Activated CD4-positive, alpha-beta memory T cell treated with anti-CD3 and anti-CD28 coated beads, Interleukin-2, amount 10 ng/mL, durations not matched to agents 7 days and 5 days (primary cell): ENCODE results near the gene MED15. TPM values are rescaled to one million over a fixed set of nuclear protein-coding genes. Genes with fewer than 3 reads are reported as not detected.
"Not testable (repeated sequence)": the region's sequence is repeated elsewhere in the genome, so short reads cannot be mapped to it uniquely, and the experiment has no call there.

Experiments used
- CTCF ChIA-PET: fragments of 350-600 bp; sonication (Branson Sonifier 250); formaldehyde crosslinking; loops from one replicate; lab custom pipeline; 2021; ENCODE audit warnings: antibody characterized with exemption, inconsistent platforms; lab: Charles Lee
- POLR2A ChIA-PET: fragments of 350-600 bp; sonication (Branson Sonifier 250); formaldehyde crosslinking; loops from one replicate; lab custom pipeline; 2021; ENCODE audit warnings: antibody characterized with exemption; lab: Charles Lee
- DNase-seq: peaks from one replicate; pipeline ENCODE4 v3.0.0-alpha.2; 2020
- H3K27ac Mint-ChIP-seq: one replicate; pipeline ENCODE4 v1.8.0; 2021; ENCODE audit warnings: mild to moderate bottlenecking, mixed read lengths
- H3K27me3 Mint-ChIP-seq: one replicate; pipeline ENCODE4 v1.8.0; 2021; ENCODE audit warnings: mixed read lengths
- H3K36me3 Mint-ChIP-seq: one replicate; pipeline ENCODE4 v1.8.0; 2021; ENCODE audit warnings: low read depth, mixed read lengths
- H3K4me1 Mint-ChIP-seq: one replicate; pipeline ENCODE4 v1.8.0; 2021; ENCODE audit warnings: mixed read lengths
- H3K4me3 Mint-ChIP-seq: one replicate; pipeline ENCODE4 v1.8.0; 2021; ENCODE audit warnings: mild to moderate bottlenecking, mixed read lengths
- H3K9me3 Mint-ChIP-seq: one replicate; pipeline ENCODE4 v1.8.0; 2021; ENCODE audit warnings: mixed read lengths
- total RNA-seq, 2 experiments: library from RNA; stranded (reverse); gene quantifications; one replicate each; pipeline ENCODE4 v1.2.3, GENCODE V29; 2021

MED15 gene
- total RNA-seq, 2 experiments from 2014 or later, result 168 TPM

DNA sequence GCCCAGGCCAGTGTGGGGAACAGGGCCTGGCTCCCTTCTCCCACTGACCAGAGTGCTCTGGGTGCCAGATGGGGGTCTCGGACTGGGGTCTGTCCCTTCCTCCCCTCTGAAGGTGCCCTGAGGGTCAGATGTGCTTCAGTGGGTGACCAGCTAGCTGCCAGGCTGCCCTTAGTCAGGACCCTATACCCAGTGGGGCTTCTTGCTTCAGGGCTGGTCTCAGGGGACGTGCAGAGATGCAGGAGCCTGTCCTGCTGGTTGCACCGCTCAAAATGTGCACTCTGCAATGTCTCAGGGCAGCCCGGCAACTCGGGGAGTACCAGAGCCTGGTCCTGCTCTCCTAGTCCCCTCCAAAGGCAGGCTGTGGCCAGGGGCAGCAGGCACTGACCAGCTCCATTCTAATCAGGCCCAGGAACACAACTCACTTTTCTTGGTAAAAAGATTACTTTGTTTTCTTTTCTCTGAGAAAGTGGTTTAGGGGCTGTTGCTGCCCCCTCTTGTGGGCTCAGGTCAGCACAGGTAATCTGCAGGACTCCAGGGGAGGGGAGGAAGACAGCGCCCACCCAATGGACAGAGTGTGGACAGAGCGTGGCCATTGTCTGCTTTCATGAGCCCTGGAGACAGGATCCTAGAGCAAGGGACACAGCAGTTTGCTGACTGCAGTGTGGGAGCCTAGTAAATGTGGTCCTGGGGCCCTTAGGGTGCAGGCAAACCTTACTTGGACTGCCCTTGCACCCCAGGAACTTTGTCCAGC lies 80.9 kb downstream of the MED15 start:
- no peak overlapping the region for H3K27ac Mint-ChIP-seq
- no peak for DNase-seq
- H3K4me1 Mint-ChIP-seq, result no peaks in the 10 kb centered on the region
- POLR2A ChIA-PET, result interaction anchor here (0.5 to 1.0 kb wide), 2 partner anchors 12 to 21 kb away, joined by 3 read pairs; no protein-coding TSS in a partner anchor
- CTCF ChIA-PET, result no interaction called here
- no peak overlapping the region for H3K4me3 Mint-ChIP-seq
- H3K36me3 Mint-ChIP-seq, result peaks cover 14% of the 10 kb centered on the region
- no peaks in the 10 kb centered on the region for H3K9me3 Mint-ChIP-seq
- no peaks in the 10 kb centered on the region for H3K27me3 Mint-ChIP-seq

DNA sequence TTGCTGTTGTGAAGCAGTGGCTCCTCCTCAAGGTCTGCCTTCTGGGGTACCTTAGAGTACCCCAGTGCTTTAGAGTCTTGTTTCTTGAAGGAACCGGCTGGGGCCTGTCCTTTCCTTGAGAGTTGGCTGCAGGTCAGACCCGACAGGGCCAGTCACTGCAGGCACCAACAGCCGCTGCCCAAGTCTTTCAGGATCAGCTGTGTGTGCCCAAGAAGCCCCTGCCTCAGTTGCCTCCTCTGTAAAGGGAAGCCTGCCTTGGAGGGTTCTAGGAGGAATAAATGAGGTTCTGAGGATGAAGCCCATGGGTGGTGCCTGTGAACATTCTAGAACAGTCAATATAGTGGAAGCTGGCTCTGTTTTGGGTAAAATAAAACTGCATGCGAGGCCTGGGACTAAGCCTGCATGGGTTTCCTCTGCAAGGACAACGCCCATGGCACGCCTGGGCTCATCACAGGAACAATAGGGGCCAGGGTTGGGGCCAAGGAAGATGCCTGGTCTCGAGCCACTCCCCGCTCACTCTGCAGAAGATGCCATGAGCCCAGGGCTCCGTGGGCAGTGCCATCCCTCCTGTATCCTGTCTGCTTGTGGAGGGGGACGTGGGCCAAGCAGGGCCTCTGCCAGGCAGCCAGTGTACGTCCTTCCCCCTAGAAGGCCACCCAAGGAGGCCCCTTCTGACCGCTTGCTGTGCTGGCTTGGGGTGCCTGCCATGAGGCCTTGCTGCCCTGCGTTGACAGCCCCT lies 81.6 kb downstream of the MED15 start:
- CTCF ChIA-PET, result no interaction called here
- no peak overlapping the region for H3K27ac Mint-ChIP-seq
- H3K36me3 Mint-ChIP-seq, result peaks cover 9% of the 10 kb centered on the region
- no peaks in the 10 kb centered on the region for H3K4me1 Mint-ChIP-seq
- no peak overlapping the region for H3K4me3 Mint-ChIP-seq
- no peaks in the 10 kb centered on the region for H3K9me3 Mint-ChIP-seq
- DNase-seq, result no peak
- POLR2A ChIA-PET, result interaction anchor here (1.0 to 1.2 kb wide), 3 partner anchors 11 to 82 kb away, joined by 3 read pairs; partner anchors contain the start of gene MED15
- no peaks in the 10 kb centered on the region for H3K27me3 Mint-ChIP-seq

DNA sequence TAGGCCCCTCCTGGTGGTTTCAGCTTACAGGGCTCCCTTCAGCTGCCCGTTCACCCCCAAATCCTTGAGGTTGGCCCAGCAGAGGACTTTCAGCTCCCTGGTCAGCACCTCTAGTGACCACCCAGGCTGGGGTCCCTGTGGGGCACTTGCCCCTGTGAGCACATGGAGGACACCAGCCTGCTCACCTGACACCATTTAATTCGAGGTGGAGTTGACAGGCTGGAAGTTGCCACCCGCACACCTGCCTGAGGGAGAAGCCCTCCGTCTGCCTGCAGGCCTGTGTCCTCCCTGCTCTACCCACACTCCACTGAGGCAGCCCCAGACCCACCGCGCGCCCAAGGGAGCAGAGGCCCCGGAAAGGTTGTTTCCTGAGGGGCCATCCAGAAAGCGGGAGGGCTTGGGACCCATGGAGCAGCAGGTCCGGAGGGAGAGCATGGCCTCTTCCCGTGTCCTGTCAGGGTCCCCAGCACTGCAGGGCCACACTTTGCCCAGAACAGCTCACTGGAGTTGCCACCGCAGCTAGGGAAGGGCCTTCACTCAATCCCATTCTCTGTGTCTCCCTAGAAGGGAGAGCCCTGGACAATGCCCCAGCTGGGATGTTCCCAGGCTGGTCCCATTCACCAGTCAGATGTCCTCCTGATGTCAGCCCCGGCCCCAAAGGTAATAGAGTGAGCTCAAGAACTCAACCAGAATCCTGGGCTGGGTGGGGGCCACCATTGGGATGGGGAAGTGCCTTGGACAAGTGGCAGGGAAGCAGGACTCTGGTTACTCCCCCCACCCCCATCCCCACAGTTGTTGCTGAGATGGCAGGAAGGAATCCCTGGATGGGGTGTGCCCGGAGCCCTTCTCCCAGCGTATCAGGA lies 82.4 kb downstream of the MED15 start:
- Mint-ChIP-seq H3K4me1 (no peaks in the 10 kb centered on the region), H3K4me3 (no peak overlapping the region), H3K27me3 (no peaks in the 10 kb centered on the region), H3K9me3 (no peaks in the 10 kb centered on the region), H3K27ac (no peak overlapping the region), H3K36me3 (peaks cover 4% of the 10 kb centered on the region)
- no peak for DNase-seq
- POLR2A ChIA-PET, result interaction anchor here (1.2 kb wide), 2 partner anchors 19 to 83 kb away, joined by 3 read pairs; partner anchors contain the start of gene MED15
- CTCF ChIA-PET, result no interaction called here

DNA sequence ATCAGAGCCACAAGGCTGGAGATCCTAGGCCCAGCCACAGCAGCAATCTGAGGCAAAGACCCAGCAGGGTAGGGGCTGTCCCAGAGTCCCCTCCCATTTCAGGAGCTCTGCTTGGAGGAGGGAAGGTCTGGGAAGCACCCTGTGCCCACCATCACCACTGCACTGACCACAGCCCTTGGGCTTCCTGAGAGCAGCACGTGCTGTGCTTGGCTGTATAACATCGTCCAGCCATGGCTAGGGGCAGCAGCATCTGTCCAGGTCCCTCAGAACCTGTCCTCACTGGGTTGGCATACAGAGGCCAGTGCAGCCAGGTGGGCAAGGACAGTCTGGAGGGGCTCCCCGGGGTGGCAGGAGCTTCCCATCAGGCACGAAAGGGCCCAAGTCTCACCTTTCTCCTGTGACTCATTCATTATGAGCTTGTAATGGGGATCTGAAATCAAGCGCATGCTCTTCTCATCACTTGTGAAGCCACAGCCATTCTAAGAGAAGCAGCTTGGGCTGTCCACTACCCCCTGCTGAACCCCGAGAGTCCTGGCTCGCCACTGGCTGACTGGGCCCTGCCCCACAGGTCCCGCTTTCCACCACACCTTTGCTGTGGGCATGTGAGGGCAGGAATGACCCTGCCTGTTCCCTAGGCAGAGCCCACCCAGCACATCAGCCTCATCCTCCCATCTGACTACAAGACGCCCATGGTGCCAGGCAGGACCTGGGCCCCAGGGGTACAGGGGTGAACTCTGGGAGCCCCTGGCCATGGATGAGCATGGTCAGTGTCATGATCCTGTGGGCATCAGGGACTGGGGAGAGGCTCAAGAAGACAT lies 83.3 kb downstream of the MED15 start:
- Mint-ChIP-seq H3K4me1 (no peaks in the 10 kb centered on the region), H3K9me3 (no peaks in the 10 kb centered on the region), H3K36me3 (peaks cover 4% of the 10 kb centered on the region), H3K27ac (no peak overlapping the region), H3K4me3 (no peak overlapping the region), H3K27me3 (no peaks in the 10 kb centered on the region)
- CTCF ChIA-PET, result interaction anchor here (0.7 kb wide), 1 partner anchor 33 kb away, joined by 3 read pairs; no protein-coding TSS in a partner anchor
- POLR2A ChIA-PET, result interaction anchor here (0.8 kb wide), 1 partner anchor 173 kb away, joined by 3 read pairs; no protein-coding TSS in a partner anchor
- no peak for DNase-seq

DNA sequence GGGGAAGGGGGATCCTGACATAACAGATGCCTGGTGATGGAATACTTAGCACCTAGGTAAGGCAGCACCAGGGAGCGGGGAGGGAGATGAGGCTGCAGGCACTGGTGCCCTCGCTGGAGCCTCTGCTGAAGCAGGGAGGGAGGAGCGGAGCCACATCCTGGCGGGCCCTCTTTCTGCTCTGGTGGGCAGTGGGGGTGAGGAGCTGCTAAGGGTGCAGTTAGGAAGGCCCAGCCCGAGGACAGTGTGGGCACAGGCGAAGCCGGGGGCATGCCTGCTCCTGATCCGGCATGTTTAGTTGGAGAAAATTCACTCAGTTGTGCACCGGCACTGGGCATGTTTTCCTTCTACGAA lies 83.9 kb downstream of the MED15 start:
- ChIA-PET CTCF (interaction anchor here (0.7 kb wide), 1 partner anchor 33 kb away, joined by 3 read pairs; no protein-coding TSS in a partner anchor), POLR2A (interaction anchor here (0.8 kb wide), 1 partner anchor 173 kb away, joined by 3 read pairs; no protein-coding TSS in a partner anchor)
- H3K4me1 Mint-ChIP-seq, result no peaks in the 10 kb centered on the region
- H3K9me3 Mint-ChIP-seq, result no peaks in the 10 kb centered on the region
- no peaks in the 10 kb centered on the region for H3K27me3 Mint-ChIP-seq
- no peak for DNase-seq
- no peak overlapping the region for H3K4me3 Mint-ChIP-seq
- peaks cover 4% of the 10 kb centered on the region for H3K36me3 Mint-ChIP-seq
- H3K27ac Mint-ChIP-seq, result no peak overlapping the region

DNA sequence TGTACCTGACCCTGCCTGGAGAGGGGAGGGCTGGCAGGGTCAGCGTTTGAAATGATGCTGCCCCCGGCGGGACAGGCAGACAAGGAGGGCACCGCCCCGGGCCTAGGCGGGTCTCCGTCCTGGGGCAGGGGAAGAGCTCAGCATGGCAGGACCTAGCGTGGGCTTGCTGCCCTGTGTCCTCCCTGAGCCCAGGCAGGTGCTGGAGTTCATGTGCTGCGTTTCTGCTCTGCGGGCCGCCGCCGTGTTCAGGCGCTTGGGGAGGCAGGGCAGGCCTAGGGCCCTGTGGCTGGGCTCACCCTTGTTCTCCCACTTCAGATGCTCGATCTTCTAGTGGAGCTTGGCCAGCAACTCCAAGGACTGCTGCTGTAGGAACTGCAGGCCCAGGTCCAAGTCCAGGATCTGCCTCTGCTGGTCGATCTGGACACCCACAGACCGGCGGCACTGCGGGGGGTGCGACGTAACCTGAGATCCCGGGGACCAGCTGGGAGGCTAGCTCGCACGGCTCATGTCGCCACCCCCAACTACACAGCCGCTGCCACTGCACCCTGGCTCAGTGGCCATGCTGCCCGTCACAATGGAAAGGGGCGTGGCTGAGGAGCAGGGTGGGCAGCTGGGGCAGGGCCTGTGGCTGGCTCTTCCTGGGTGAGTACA lies 84.4 kb downstream of the MED15 start:
- H3K9me3 Mint-ChIP-seq, result no peaks in the 10 kb centered on the region
- no peak for DNase-seq
- H3K4me1 Mint-ChIP-seq, result no peaks in the 10 kb centered on the region
- no peaks in the 10 kb centered on the region for H3K27me3 Mint-ChIP-seq
- peaks cover 1% of the 10 kb centered on the region for H3K36me3 Mint-ChIP-seq
- ChIA-PET CTCF (no interaction called here), POLR2A (interaction anchor here (0.8 kb wide), 1 partner anchor 130 kb away, joined by 3 read pairs; no protein-coding TSS in a partner anchor)
- H3K27ac Mint-ChIP-seq, result no peak overlapping the region
- H3K4me3 Mint-ChIP-seq, result no peak overlapping the region

DNA sequence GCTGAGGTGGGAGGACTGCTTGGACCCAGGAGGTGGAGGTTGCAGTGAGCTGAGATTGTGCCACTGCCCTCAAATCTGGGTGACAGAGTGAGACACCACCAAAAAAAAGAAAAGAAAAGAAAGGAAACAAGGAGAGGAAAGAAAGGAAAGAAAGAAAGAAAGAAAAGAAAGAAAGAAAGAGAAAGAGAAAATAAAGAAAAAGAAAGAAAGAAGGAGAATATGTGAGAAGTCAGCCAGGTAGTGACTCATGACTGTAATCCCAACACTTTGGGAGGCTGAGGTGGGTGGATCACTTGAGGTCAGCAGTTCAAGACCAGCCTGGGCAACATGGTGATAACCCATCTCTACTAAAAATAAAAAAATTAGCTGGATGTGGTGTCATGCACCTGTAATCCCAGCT lies 86.6 kb downstream of the MED15 start:
- H3K36me3 Mint-ChIP-seq, H3K27me3 Mint-ChIP-seq, H3K4me1 Mint-ChIP-seq, H3K27ac Mint-ChIP-seq, DNase-seq, POLR2A ChIA-PET, H3K9me3 Mint-ChIP-seq, H3K4me3 Mint-ChIP-seq: not testable (repeated sequence)
- CTCF ChIA-PET, result interaction anchor here (0.6 kb wide), 1 partner anchor 277 kb away, joined by 3 read pairs; no protein-coding TSS in a partner anchor

DNA sequence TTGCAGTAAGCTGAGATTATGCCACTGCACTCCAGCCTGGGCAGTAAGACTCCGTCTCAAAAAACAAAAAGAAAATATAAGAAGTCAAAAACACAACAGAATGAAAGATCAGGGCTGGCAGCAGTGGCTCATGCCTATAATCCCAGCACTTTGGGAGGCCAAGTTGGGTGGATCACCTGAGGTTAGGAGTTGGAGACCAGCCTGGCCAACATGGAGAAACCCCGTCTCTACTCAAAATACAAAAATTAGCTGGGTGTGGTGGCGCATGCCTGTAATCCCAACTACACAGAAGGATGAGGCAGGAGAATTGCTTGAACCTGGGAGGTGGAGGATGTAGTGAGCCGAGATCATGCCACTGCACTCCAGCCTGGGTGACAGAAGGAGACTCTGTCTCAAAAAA lies 87.1 kb downstream of the MED15 start:
- DNase-seq, H3K27ac Mint-ChIP-seq, H3K4me3 Mint-ChIP-seq, H3K27me3 Mint-ChIP-seq, H3K4me1 Mint-ChIP-seq, H3K36me3 Mint-ChIP-seq, POLR2A ChIA-PET, H3K9me3 Mint-ChIP-seq: not testable (repeated sequence)
- CTCF ChIA-PET, result interaction anchor here (0.6 kb wide), 1 partner anchor 277 kb away, joined by 3 read pairs; no protein-coding TSS in a partner anchor

DNA sequence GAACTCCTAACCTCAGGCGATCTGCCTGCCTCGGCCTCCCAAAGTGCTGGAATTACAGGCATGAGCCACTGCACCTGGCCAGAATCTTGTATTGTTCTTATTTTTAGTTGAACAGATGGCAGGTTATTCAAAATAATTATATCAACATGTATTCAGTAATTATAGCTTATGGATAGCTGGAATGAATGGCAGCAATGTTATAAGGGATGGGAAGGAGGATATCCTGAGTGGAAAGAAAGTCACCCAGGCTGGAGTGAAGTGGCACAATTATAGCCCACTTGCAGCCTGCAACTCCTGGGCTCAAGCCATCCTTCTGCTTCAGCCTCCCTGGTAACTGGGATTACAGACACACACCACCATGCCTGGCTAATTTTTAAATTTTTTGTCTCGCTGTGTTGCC lies 88.1 kb downstream of the MED15 start:
- POLR2A ChIA-PET, result no interaction called here
- CTCF ChIA-PET, result no interaction called here
- Mint-ChIP-seq H3K27me3 (peaks cover 4% of the 10 kb centered on the region), H3K4me3 (no peak overlapping the region), H3K27ac (no peak overlapping the region), H3K36me3 (no peaks in the 10 kb centered on the region), H3K9me3 (no peaks in the 10 kb centered on the region), H3K4me1 (no peaks in the 10 kb centered on the region)
- DNase-seq, result no peak

DNA sequence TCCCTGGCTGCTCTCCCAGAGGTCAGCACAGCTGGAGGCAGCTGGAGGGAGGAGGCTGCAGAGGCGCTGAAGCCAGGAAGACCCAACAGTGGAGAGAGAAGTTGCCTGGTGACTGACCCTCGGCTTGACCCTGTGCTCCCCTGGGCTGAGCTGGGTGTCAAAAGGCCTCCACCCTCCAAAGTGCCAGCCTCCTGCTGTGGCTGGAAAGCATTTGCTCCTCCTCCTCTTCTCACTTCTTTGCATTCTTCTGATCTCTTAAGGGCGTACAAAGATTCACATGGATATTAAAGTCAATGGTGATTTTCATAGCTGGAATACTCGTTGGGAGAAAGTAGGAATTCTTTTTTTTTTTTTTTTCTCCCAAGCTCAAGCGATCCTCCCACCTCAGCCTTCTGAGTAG lies 91.7 kb downstream of the MED15 start:
- H3K27ac Mint-ChIP-seq, result no peak overlapping the region
- no peaks in the 10 kb centered on the region for H3K4me1 Mint-ChIP-seq
- no peak for DNase-seq
- ChIA-PET POLR2A (no interaction called here), CTCF (interaction anchor here (0.7 to 1.0 kb wide), 2 partner anchors 12 to 62 kb away, joined by 3 read pairs; no protein-coding TSS in a partner anchor)
- peaks cover 4% of the 10 kb centered on the region for H3K27me3 Mint-ChIP-seq
- H3K36me3 Mint-ChIP-seq, result no peaks in the 10 kb centered on the region
- H3K9me3 Mint-ChIP-seq, result no peaks in the 10 kb centered on the region
- no peak overlapping the region for H3K4me3 Mint-ChIP-seq

DNA sequence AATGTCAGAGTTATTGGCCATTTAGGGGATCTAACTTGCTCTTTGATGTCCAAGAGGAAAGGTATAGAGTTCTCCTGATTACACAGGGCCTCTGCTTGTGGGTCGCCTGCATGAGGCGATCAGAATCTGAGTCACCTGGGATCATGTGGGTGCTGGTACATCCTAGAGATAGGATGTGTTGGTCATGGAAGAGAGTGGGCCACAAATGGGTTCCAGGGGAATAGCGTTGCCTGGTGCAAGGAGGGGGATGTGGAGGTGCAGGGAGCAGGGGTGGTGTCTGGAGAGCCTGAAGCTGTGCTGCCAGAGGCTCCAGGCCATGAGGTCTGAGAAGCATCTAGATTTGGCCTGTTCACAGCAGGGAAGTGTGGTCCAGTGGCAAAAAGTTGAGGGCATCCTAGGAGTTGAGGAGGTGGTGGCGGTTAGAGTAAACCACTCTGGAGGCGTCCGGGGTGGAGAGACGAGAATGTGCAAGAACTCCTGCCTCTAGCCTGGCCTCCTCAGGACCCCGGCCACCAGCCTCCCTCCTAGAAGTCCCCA lies 92.8 kb downstream of the MED15 start:
- Mint-ChIP-seq H3K9me3 (no peaks in the 10 kb centered on the region), H3K27me3 (peaks cover 4% of the 10 kb centered on the region), H3K4me3 (no peak overlapping the region), H3K27ac (no peak overlapping the region), H3K36me3 (no peaks in the 10 kb centered on the region), H3K4me1 (no peaks in the 10 kb centered on the region)
- ChIA-PET CTCF (interaction anchor here (1.0 kb wide), 1 partner anchor 182 kb away, joined by 5 read pairs; no protein-coding TSS in a partner anchor), POLR2A (interaction anchor here (0.6 kb wide), 1 partner anchor 11 kb away, joined by 3 read pairs; no protein-coding TSS in a partner anchor)
- no peak for DNase-seq
